GM04504 (cell line): ENCODE results near the gene LRRC59.
A peak's percentile ranks its signal among the peaks of the same experiment; 100 is the strongest.
"Not testable (repeated sequence)": the region's sequence is repeated elsewhere in the genome, so short reads cannot be mapped to it uniquely, and the experiment has no call there.

Experiments
- DNase-seq: peaks from one replicate; pipeline ENCODE4 v3.0.0-alpha.2; 2012; ENCODE audit warnings: low read depth

Gene LRRC59

GRCh38 chr17:50397111-50397918, at the start of gene LRRC59:
TSS of gene LRRC59 (minus strand) at chr17:50397523. CDS start at chr17:50397317, 206 bp downstream.
- DNase-seq: peak; percentile 68

- DNase-seq: no peak
Measured at GRCh38 chr17:50445730-50446325, 48.5 kb upstream of the LRRC59 start.

- DNase-seq: no peak
Measured at GRCh38 chr17:50444841-50445715, 47.8 kb upstream of the LRRC59 start.

- DNase-seq: no peak
Measured at GRCh38 chr17:50443505-50443974, 46.2 kb upstream of the LRRC59 start.

GRCh38 chr17:50440838-50441829, 43.8 kb upstream of the LRRC59 start:
- DNase-seq: no peak

GRCh38 chr17:50440172-50440837, 43.0 kb upstream of the LRRC59 start:
- DNase-seq: no peak

- no peak for DNase-seq
Measured at GRCh38 chr17:50439008-50439407, 41.7 kb upstream of the LRRC59 start.

GRCh38 chr17:50437409-50437808, 40.1 kb upstream of the LRRC59 start:
- no peak for DNase-seq

- no peak for DNase-seq
Measured at GRCh38 chr17:50432125-50432762, 34.9 kb upstream of the LRRC59 start.

GRCh38 chr17:50430821-50431618, 33.7 kb upstream of the LRRC59 start:
- DNase-seq: no peak

- no peak for DNase-seq
Measured at GRCh38 chr17:50429793-50430192, 32.5 kb upstream of the LRRC59 start.

- DNase-seq: no peak
Measured at GRCh38 chr17:50428831-50429424, 31.6 kb upstream of the LRRC59 start.

- not testable (repeated sequence) for DNase-seq
Measured at GRCh38 chr17:50428126-50428525, 30.8 kb upstream of the LRRC59 start.

- no peak for DNase-seq
Measured at GRCh38 chr17:50426814-50427787, 29.8 kb upstream of the LRRC59 start.

GRCh38 chr17:50426472-50426782, 29.1 kb upstream of the LRRC59 start:
- DNase-seq: no peak

- DNase-seq: no peak
Measured at GRCh38 chr17:50425682-50426471, 28.6 kb upstream of the LRRC59 start, which contains the start of gene ACSF2. TSS of gene ACSF2 (plus strand) at chr17:50426218. CDS start at chr17:50426262, 44 bp downstream.
